C4-2B (cell line): Measurements from ENCODE around the gene PLXNA2.

ENCODE experiments used
- H3K27ac ChIP-seq: fragments of 450-650 bp; 2 replicates; pipeline ENCODE4 v1.5.1; 2017
- CTCF ChIP-seq: fragments of 450-650 bp; conservative IDR thresholded peaks from 2 replicates; pipeline ENCODE4 v1.5.1; 2017; ENCODE audit warnings: mild to moderate bottlenecking
- ZFX ChIP-seq: fragments of 450-650 bp; IDR thresholded peaks from 2 replicates; pipeline ENCODE4 v1.6.1; 2017

Gene PLXNA2

DNA sequence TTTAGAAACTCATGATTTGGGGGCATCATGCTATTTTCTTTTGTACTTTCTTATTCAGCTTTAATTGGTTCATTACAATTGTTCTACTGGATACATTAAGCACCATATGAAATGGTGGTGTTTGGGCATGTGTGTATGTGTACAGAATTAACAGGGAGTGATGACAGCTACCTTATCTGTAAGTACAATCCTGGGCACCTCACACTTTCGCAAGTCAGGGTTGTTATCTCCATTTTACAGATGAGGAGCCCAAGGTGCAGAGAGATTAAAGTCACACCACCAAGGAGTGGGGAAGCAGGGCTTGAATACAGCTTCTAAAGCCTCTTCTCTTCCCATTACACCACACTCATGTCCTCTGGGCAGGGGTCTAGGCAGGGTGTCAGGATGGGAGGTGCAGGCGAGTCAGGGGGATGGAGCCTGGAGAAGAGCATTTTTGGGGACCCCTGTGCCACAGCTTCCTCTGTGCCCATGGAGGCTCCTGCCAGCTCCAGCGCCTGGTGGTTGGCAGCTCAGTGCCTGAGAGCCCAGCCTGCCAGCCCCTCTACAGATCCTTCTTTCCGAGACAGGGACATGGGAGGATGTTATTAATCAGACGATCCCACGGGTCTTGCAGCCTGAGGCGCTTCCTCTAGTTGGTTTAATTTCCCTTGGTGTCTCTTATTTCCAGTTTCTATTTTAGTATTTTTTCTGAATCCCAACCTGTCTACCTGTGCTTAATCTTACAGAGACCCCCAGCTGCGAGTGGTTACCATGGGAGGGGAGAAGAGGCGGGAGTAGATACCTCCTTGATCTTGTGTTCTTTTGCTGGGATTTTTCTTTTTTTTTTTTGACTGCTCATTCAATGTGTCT lies 207.0 kb downstream of the PLXNA2 start:
- no peak overlapping the region for H3K27ac ChIP-seq
- TF ChIP-seq ZFX: no peak
- no peak for TF ChIP-seq CTCF

DNA sequence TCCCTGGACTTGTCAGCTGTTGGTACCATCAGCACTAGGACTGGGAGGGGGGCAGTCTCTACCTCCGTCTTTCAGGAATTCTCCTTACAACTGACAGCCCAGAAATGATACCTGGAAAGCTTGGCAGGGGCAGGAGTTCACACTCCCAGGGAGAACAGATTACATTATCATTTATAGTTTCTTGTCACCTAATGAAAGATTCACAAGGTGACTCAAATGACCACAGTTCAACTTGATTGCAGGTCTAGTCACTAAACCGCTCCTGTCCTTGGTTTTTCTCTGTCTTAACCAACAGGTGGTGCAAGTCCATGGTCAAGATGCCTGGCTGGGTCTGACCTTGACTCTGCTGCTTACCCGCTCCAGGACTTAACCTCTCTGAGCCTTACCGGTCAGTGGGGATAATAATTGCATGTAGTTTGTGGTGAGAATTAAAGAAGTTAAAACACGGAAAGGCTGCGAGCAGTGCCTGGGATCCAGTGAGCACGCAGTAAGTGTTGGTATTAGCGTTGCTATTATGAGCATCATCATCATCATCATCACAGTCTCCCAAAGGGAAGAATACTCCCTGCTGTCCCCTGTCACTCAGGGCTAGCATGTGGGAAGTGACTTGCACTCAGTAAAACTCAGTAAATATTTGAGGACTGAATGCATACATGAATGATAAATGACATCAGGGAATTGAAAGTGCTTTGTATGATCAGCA lies 207.9 kb downstream of the PLXNA2 start:
- TF ChIP-seq CTCF: peak; percentile 75
- TF ChIP-seq ZFX: no peak
- no peak overlapping the region for H3K27ac ChIP-seq

DNA sequence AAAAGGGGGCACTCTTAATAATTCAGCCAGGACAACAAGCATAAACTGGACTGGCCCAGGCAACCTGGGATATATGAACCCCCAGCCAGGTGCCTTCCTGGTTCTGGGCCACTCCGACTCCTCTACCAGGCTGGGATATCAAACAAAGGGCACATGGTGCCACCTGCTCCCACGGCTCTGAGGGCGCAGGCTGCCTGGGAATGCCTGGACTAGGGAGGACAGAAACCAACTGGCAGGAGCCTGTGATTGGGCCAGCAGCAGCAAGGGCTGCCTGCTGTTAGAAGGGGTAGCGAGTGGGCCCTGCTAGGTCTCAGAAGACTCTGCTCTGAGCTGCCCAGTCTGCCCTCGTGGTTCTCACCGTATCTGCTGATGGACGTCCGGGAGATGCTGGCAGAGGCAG lies 210.0 kb downstream of the PLXNA2 start:
- no peak for TF ChIP-seq CTCF
- no peak for TF ChIP-seq ZFX

GRCh38 chr1:208033236-208033635 lies 210.9 kb downstream of the PLXNA2 start:
- H3K27ac ChIP-seq: no peak overlapping the region
- TF ChIP-seq CTCF (no peak), ZFX (no peak)

More for the DNA sequence above, 210.0 kb downstream of the PLXNA2 start:
- no peak overlapping the region for H3K27ac ChIP-seq

DNA sequence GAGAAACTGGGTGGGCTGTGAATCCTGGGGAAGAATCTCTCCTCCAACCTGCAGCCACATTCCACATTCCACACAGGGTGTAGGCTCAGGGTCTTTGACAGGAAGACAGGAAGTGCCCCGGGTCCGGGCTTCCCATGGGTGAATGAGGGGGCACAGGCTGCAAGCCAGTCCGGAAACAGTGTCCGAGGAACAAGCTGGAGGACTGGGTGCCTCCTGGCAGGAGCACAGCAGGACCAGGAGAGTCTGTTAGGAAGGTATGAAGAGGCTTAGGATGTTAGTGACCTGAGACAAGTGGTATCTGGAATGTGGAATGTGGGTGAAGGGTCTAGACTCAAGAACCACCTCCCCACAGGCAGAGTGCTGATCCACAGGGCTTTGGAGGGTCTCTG lies 212.3 kb downstream of the PLXNA2 start:
- no peak overlapping the region for H3K27ac ChIP-seq
- TF ChIP-seq ZFX (no peak), CTCF (no peak)

GRCh38 chr1:208031316-208031931 lies 212.8 kb downstream of the PLXNA2 start:
- no peak overlapping the region for H3K27ac ChIP-seq
- TF ChIP-seq ZFX (no peak), CTCF (no peak)
